ENCODE results near the gene LRMDA. TPM values are rescaled to one million over a fixed set of nuclear protein-coding genes. Genes with fewer than 3 reads are reported as not detected.

Gene LRMDA
- total and polyA plus RNA-seq, 2 of the 13 experiments (the other 11 are each of a cell fraction or from before 2014, with no cell fraction given): 13.4 to 22.0 TPM

- TF ChIP-seq ZNF280D (CRISPR knock-in tag; IDR thresholded peaks at IDR 0.05) (no peak), MAF1 (CRISPR knock-in tag; IDR thresholded peaks at IDR 0.05; ENCODE audit: borderline replicate concordance) (no peak), SOX5 (CRISPR knock-in tag; IDR thresholded peaks at IDR 0.05; ENCODE audit: borderline replicate concordance) (no peak), RFX3 (CRISPR knock-in tag; IDR thresholded peaks at IDR 0.05) (no peak)
These were observed 263.4 kb downstream of the LRMDA start (continued) for GRCh38 chr10:75694790-75695189.

- no peak for DNase-seq (ENCODE audit: low spot score)
- H3K36me3 ChIP-seq (replicated peaks in 1 of 2; ENCODE audit: control insufficient read depth in 1 of 2, insufficient read depth in 2 of 2, low read length in 2 of 2): no peaks in the 10 kb centered on the region
- FAIRE-seq: no peak
- no peak for ATAC-seq
- CTCF ChIA-PET (ENCODE audit: low intra/inter-chr PET ratio, low total read pairs): no interaction called here
- intact Hi-C loops (cut with micrococcal nuclease; ENCODE audit: unreplicated experiment) (no loop called here), in situ Hi-C loops (cut with HindIII; ENCODE audit: extremely low pct_ligation_motif_present, low pct_unique_long_range_greater_than_20kb) (no loop called here)
- no peak overlapping the region for H2AFZ ChIP-seq (ENCODE audit: low read length)
- POLR2A ChIA-PET: no interaction called here
- H4K20me1 ChIP-seq (ENCODE audit: insufficient read depth, low read length): no peaks in the 10 kb centered on the region
- no TSS peak for BruUV-seq (replicated peaks)
- no peaks in the 10 kb centered on the region for H3K79me2 ChIP-seq (ENCODE audit: insufficient read depth, low read length)
- H3K4me3 ChIP-seq (replicated peaks in 1 of 3; ENCODE audit: insufficient read depth in 1 of 3, low read depth in 2 of 3, low read length in 3 of 3): no peak overlapping the region
- H3K4me2 ChIP-seq (ENCODE audit: low read depth, low read length): no peak overlapping the region
- TF ChIP-seq ZNF12 (CRISPR knock-in tag; IDR thresholded peaks at IDR 0.05) (peak; percentile 94), CSRNP1 (CRISPR knock-in tag; IDR thresholded peaks at IDR 0.05) (no peak)
- H3K27me3 ChIP-seq (ENCODE audit: control insufficient read depth in 1 of 2, insufficient read depth in 2 of 2, low read length in 2 of 2): no peaks in the 10 kb centered on the region
- H3K9ac ChIP-seq (ENCODE audit: insufficient read depth, low read depth, low read length): no peak overlapping the region
- 69% methylated on average over 2 of the region's 2 CpGs for WGBS (ENCODE audit: low lambda C conversion rate)
- no peak overlapping the region for H3K27ac ChIP-seq (ENCODE audit: extremely low read length, insufficient read depth, low read length)
- peaks cover 4% of the 10 kb centered on the region; the same call in 1 of the 2 replicates for H3K4me1 ChIP-seq (ENCODE audit: insufficient read depth, low read length)
- 0 out of 2 replicates have a peak, but pooled peaks cover 5% of the 10 kb centered on the region for H3K9me3 ChIP-seq (ENCODE audit: low read length)
These were observed 264.6 kb downstream of the LRMDA start for GRCh38 chr10:75695994-75696393.

All from HepG2 (cell line).